Measurements from ENCODE around the gene TICAM2. TPM values are rescaled to one million over a fixed set of nuclear protein-coding genes. Genes with fewer than 3 reads are reported as not detected.

Gene TICAM2
- total and polyA plus RNA-seq, 4 donors, result 3.1 to 10.6 (median 5.9) TPM

DNA sequence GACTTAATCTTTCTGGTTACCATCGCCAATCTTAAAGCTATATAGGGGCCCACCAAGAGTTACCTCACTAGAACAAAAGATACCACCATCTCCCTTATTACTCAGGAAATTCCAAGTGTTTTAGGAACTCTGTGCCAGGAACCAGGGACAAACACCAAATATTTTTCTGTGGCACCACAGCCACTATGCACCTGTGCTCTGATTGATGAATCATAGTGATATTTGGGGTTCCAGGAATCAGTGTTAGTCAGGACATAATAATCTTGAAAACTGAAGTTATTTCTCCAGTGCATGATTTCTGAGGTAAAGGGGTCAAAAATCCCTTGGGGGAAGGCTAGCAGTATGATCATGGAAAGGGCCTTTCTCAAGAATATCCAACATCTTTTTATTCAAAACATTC, 33.7 kb upstream of the TICAM2 start:
- Histone ChIP-seq H3K27ac (ENCODE audit: low read depth in 1 of 2, low read length in 2 of 2) (no peak overlapping the region), H3K36me3 (ENCODE audit: control insufficient read depth in 1 of 2, insufficient read depth in 2 of 2, low read length in 1 of 2) (no peaks in the 10 kb centered on the region), H3K27me3 (ENCODE audit: control insufficient read depth in 1 of 2, insufficient read depth in 2 of 2, low read length in 1 of 2) (no peaks in the 10 kb centered on the region), H3K9me3 (ENCODE audit: control insufficient read depth, low read length) (no peaks in the 10 kb centered on the region), H3K4me3 (ENCODE audit: low read length in 2 of 2) (no peak overlapping the region), H3K4me1 (ENCODE audit: control insufficient read depth in 1 of 2, insufficient read depth in 2 of 2, low read length in 2 of 2) (no peaks in the 10 kb centered on the region)
- ATAC-seq (ENCODE audit: low FRiP score) (no peak), DNase-seq (no peak)
- intact Hi-C loops (cut with DNase I), result no loop called here
- WGBS, 2 donors, result 85 to 87% methylated on average over 1 of the region's 1 CpG

DNA sequence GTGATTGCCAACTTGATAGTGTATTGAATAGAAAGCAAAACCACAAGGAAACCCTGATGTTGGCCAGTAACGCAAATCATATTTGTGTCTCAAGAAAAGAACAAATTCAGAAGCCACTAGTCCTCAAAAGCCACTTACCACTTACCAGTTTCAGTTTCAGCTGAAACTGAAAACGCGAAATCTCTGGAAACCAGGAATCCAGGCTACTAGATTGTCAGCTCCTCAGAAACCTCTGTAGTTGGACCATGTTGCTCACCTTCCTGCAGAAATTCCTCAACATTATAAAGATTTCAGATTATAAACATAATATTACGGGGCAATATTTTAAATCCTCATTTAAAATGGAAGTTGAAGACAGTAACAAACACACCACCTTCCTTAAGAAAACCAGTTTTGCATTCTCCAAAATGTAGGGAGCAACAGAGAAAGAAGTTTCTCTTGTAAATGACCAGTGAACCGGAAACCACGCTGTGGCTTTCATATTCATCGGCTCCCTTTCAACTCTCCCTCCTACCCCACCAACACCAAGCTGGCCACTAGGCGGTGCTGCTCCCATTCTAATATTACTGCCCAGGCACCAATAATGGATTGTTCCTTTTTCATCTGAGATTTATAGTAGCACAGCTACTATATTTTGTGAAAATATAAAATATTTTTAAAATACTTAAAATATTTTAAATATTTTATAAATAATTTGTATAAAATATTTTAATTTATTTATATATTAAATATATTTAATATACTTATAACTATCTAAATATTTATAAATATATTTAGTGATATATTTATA, 32.3 kb upstream of the TICAM2 start:
- Histone ChIP-seq H3K36me3 (ENCODE audit: control insufficient read depth in 1 of 2, insufficient read depth in 2 of 2, low read length in 1 of 2) (no peaks in the 10 kb centered on the region), H3K4me3 (ENCODE audit: low read length in 2 of 2) (peak overlapping the region; percentile 20 to 60), H3K27me3 (ENCODE audit: control insufficient read depth in 1 of 2, insufficient read depth in 2 of 2, low read length in 1 of 2) (no peaks in the 10 kb centered on the region), H3K9me3 (ENCODE audit: control insufficient read depth, low read length) (no peaks in the 10 kb centered on the region), H3K4me1 (ENCODE audit: control insufficient read depth in 1 of 2, insufficient read depth in 2 of 2, low read length in 2 of 2) (no peaks in the 10 kb centered on the region), H3K27ac (ENCODE audit: low read depth in 1 of 2, low read length in 2 of 2) (peak overlapping the region in 1 of 2 donors; percentile 34)
- 4 to 8% methylated on average over 8 of the region's 8 CpGs for WGBS, 2 donors
- ATAC-seq (ENCODE audit: low FRiP score), result peak; percentile 93
- peak; percentile 93 to 96 for DNase-seq
- intact Hi-C loops (cut with DNase I), result loop anchor here in 1 of 2 donors (1.0 to 5.0 kb wide), 2 partner anchors 205 to 433 kb away; no protein-coding TSS in a partner anchor

DNA sequence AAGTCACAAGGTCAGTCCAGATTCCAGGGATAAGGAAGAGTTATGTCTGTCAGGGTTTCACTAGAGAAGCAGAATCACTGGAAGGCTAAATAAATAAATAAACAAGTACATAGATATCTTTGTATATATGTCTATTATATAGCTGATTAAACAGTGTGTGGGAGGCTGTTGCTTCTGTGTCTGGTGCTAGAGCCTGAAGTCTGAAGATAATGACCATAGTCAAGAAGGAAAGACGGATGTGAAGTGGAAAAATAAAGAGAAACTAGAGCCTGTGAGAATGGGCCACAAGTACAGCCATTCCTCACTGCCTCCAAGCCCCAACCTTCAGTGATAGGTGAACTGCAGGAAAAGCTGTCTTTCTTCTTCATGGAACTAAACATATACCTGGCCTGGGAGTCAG, 27.6 kb upstream of the TICAM2 start:
- Histone ChIP-seq H3K9me3 (ENCODE audit: control insufficient read depth, low read length) (no peaks in the 10 kb centered on the region), H3K4me1 (ENCODE audit: control insufficient read depth in 1 of 2, insufficient read depth in 2 of 2, low read length in 2 of 2) (peaks cover 0 to 2% of the 10 kb centered on the region in 2 donors), H3K27ac (ENCODE audit: low read depth in 1 of 2, low read length in 2 of 2) (no peak overlapping the region), H3K36me3 (ENCODE audit: control insufficient read depth in 1 of 2, insufficient read depth in 2 of 2, low read length in 1 of 2) (no peaks in the 10 kb centered on the region), H3K4me3 (ENCODE audit: low read length in 2 of 2) (no peak overlapping the region), H3K27me3 (ENCODE audit: control insufficient read depth in 1 of 2, insufficient read depth in 2 of 2, low read length in 1 of 2) (no peaks in the 10 kb centered on the region)
- ATAC-seq (ENCODE audit: low FRiP score) (no peak), DNase-seq (no peak)
- 76 to 94% methylated on average over 1 of the region's 1 CpG for WGBS, 2 donors
- intact Hi-C loops (cut with DNase I), result loop anchor here in 1 of 2 donors (5.0 to 10.0 kb wide), 3 partner anchors 85 to 437 kb away; partner anchors contain the start of genes CDO1 and FEM1C

DNA sequence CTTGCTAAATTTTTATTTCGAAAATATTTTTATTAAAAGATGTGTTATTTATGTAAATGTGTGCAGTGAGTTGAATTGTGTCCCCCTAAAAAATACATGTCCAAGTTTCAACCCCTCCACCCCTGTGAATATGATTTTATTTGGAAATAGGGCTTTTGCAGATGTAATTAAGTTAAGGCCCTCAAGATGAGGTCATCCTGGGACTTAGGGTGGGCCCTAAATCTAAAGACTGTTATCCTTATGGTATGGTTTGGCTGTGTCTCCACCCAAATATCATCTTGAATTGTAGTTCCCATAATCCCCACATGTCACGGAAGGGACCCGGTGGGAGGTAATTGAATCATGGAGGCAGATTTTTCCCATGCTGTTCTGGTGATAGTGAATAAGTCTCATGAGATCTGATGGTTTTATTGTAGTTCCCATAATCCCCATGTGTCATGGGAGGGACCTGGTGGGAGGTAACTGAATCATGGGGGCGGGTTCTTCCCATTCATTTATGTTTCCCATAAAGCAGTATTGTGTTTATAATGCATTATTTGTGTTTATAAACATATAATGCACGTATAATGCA, 25.1 kb upstream of the TICAM2 start:
- Histone ChIP-seq H3K9me3 (ENCODE audit: control insufficient read depth, low read length) (no peaks in the 10 kb centered on the region), H3K4me3 (ENCODE audit: low read length in 2 of 2) (no peak overlapping the region), H3K27ac (ENCODE audit: low read depth in 1 of 2, low read length in 2 of 2) (no peak overlapping the region), H3K4me1 (ENCODE audit: control insufficient read depth in 1 of 2, insufficient read depth in 2 of 2, low read length in 2 of 2) (peaks cover 0 to 16% of the 10 kb centered on the region in 2 donors), H3K36me3 (ENCODE audit: control insufficient read depth in 1 of 2, insufficient read depth in 2 of 2, low read length in 1 of 2) (no peaks in the 10 kb centered on the region), H3K27me3 (ENCODE audit: control insufficient read depth in 1 of 2, insufficient read depth in 2 of 2, low read length in 1 of 2) (no peaks in the 10 kb centered on the region)
- WGBS, 2 donors, result 90 to 94% methylated on average over 5 of the region's 5 CpGs
- DNase-seq (no peak), ATAC-seq (ENCODE audit: low FRiP score) (no peak)
- intact Hi-C loops (cut with DNase I), result loop anchor here in 1 of 2 donors (5.0 to 10.0 kb wide), 2 partner anchors 83 to 190 kb away; partner anchors contain the start of genes CDO1 and FEM1C

DNA sequence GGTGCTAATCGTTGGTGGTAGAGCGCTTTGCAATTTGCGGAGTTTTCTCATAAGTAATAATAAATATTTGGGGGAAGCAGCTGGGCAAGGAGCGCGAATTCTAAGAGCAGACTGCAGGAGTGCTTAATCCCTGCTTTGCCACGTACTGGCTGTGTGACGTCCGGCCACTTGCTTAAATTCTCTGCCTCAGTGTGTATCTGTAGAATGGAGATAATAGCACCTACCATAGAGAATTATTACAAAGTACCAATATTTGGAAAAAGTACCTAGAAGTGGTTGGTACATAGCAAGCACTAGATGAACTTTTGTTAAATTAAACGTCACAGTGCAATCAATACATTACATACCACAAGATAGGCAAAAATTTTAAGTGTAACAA, 24.2 kb upstream of the TICAM2 start:
- H3K9me3 ChIP-seq (ENCODE audit: control insufficient read depth, low read length), result no peaks in the 10 kb centered on the region
- no peaks in the 10 kb centered on the region for H3K27me3 ChIP-seq (ENCODE audit: control insufficient read depth in 1 of 2, insufficient read depth in 2 of 2, low read length in 1 of 2)
- ATAC-seq (ENCODE audit: low FRiP score) (peak; percentile 48), DNase-seq (no peak)
- 1% methylated on average over 9 of the region's 9 CpGs for WGBS, 2 donors
- H3K27ac ChIP-seq (ENCODE audit: low read depth in 1 of 2, low read length in 2 of 2), result peak overlapping the region; percentile 49 to 77
- H3K36me3 ChIP-seq (ENCODE audit: control insufficient read depth in 1 of 2, insufficient read depth in 2 of 2, low read length in 1 of 2), result no peaks in the 10 kb centered on the region
- intact Hi-C loops (cut with DNase I), result loop anchor here in 1 of 2 donors (5.0 to 10.0 kb wide), 2 partner anchors 82 to 191 kb away; partner anchors contain the start of genes CDO1 and FEM1C
- H3K4me3 ChIP-seq (ENCODE audit: low read length in 2 of 2), result peak overlapping the region; percentile 44 to 90
- H3K4me1 ChIP-seq (ENCODE audit: control insufficient read depth in 1 of 2, insufficient read depth in 2 of 2, low read length in 2 of 2), result peaks cover 1 to 18% of the 10 kb centered on the region in 2 donors

DNA sequence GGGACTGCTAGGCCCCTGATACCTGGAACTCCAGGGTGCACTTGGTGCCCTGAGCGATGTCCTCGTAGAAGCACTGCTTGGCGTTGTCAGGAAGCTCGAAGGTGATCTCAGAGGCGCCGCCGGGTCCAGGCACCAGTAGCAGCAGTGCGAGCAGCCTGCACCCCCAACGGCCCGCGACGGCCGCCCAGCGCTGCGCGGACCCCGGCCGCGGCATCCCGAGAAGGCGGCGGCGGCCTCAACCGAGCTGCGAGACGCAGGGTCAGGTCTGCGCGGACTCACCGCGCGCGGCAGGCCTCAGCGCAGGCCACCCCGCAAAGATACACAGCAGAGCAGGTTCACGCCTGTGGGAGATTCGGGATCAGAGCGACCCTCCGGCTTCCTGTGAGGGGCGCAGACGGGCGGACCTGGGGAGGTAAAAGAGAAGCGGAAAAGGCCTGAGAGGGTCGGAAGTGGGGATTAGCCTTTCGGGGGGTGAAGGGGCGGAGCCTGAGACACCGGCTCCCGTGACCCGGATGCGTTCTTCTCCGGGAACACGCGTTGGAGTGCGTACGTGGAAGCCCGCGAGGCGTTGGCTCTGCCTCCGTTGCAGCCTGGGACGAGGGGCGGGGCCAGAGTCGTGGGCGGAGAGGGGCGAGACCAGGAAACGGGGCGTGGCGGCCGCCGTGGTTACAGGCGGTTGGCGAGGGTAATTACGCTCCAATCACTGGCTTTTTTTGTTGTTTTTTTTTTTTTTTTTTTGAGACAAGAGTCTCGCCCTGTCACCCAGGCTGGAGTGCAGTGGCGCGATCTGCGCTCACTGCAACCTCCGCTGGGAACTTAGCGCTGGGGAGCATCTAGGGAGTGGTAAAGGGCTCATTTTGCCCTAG, 23.5 kb upstream of the TICAM2 start, which contains the start of gene TMED7:
Gene TMED7 (minus strand): TSS at position 458 of the 866 bp plus-strand sequence. CDS start 244 bp downstream, at position 214.
- Histone ChIP-seq H3K36me3 (ENCODE audit: control insufficient read depth in 1 of 2, insufficient read depth in 2 of 2, low read length in 1 of 2) (no peaks in the 10 kb centered on the region), H3K9me3 (ENCODE audit: control insufficient read depth, low read length) (no peaks in the 10 kb centered on the region), H3K27ac (ENCODE audit: low read depth in 1 of 2, low read length in 2 of 2) (peak within 1 kb of the TSS; percentile 77 to 81), H3K27me3 (ENCODE audit: control insufficient read depth in 1 of 2, insufficient read depth in 2 of 2, low read length in 1 of 2) (no peaks in the 10 kb centered on the region), H3K4me1 (ENCODE audit: control insufficient read depth in 1 of 2, insufficient read depth in 2 of 2, low read length in 2 of 2) (peaks cover 1 to 18% of the 10 kb centered on the region in 2 donors), H3K4me3 (ENCODE audit: low read length in 2 of 2) (peak within 1 kb of the TSS; percentile 88 to 90)
- ATAC-seq (ENCODE audit: low FRiP score) (peak; percentile 100), DNase-seq (peak; percentile 100)
- intact Hi-C loops (cut with DNase I), result loop anchor here in 1 of 2 donors (5.0 to 10.0 kb wide), 2 partner anchors 81 to 191 kb away; partner anchors contain the start of genes CDO1 and FEM1C
- WGBS, 2 donors, result 0 to 1% methylated on average over 74 to 77 of the region's 77 CpGs

DNA sequence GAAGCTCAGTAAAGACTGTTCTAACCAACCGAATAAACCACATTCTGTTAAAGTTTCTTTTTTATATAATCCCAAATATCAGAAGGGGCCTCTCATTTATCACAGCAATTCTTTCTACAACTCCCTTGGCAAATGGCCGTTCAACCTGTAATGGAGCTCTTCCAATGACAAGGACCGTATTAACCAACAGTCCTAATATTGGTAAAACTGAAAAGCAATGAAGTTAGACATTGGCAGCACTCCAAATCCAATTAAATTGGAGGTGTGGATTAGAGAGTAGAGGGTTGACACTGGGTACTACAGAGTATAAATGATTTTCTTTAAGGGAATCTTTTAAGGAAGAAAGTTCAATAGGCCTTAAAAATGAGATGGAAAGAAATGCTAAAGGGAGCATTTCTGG, 22.7 kb upstream of the TICAM2 start:
- peak overlapping the region; percentile 61 to 88 for H3K4me3 ChIP-seq (ENCODE audit: low read length in 2 of 2)
- WGBS, 2 donors, result 8 to 14% methylated on average over 3 of the region's 3 CpGs
- H3K27ac ChIP-seq (ENCODE audit: low read depth in 1 of 2, low read length in 2 of 2), result peak overlapping the region in 1 of 2 donors; percentile 43
- DNase-seq (no peak), ATAC-seq (ENCODE audit: low FRiP score) (no peak)
- H3K9me3 ChIP-seq (ENCODE audit: control insufficient read depth, low read length), result no peaks in the 10 kb centered on the region
- intact Hi-C loops (cut with DNase I), result loop anchor here in 1 of 2 donors (5.0 to 10.0 kb wide), 2 partner anchors 80 to 192 kb away; partner anchors contain the start of genes CDO1 and FEM1C
- H3K36me3 ChIP-seq (ENCODE audit: control insufficient read depth in 1 of 2, insufficient read depth in 2 of 2, low read length in 1 of 2), result no peaks in the 10 kb centered on the region
- peaks cover 1 to 18% of the 10 kb centered on the region in 2 donors for H3K4me1 ChIP-seq (ENCODE audit: control insufficient read depth in 1 of 2, insufficient read depth in 2 of 2, low read length in 2 of 2)
- H3K27me3 ChIP-seq (ENCODE audit: control insufficient read depth in 1 of 2, insufficient read depth in 2 of 2, low read length in 1 of 2), result no peaks in the 10 kb centered on the region

DNA sequence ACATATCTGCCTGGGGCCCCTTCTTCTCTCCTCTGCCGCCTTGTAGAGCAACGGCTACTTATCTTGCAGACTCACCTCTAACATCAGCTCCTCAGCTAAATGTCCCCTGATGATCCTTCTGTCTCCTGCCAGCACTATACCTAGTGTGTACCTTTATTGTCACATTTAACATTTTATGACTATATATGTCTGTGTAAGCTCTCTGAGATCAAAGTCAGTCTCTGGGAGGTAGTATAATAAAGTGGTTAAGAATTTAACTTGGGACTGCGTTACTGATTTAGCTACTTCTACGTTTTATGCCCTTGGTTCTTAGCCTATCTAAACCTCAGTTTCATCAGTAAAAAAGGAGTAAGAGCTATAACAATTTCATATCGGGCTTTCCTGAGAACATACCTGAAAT, 21.4 kb upstream of the TICAM2 start:
- Histone ChIP-seq H3K4me1 (ENCODE audit: control insufficient read depth in 1 of 2, insufficient read depth in 2 of 2, low read length in 2 of 2) (peaks cover 1 to 18% of the 10 kb centered on the region in 2 donors), H3K9me3 (ENCODE audit: control insufficient read depth, low read length) (no peaks in the 10 kb centered on the region), H3K27ac (ENCODE audit: low read depth in 1 of 2, low read length in 2 of 2) (no peak overlapping the region), H3K4me3 (ENCODE audit: low read length in 2 of 2) (peak overlapping the region; percentile 24 to 88), H3K27me3 (ENCODE audit: control insufficient read depth in 1 of 2, insufficient read depth in 2 of 2, low read length in 1 of 2) (no peaks in the 10 kb centered on the region), H3K36me3 (ENCODE audit: control insufficient read depth in 1 of 2, insufficient read depth in 2 of 2, low read length in 1 of 2) (no peaks in the 10 kb centered on the region)
- ATAC-seq (ENCODE audit: low FRiP score), result no peak
- DNase-seq, result no peak
- WGBS, 2 donors, result 18 to 23% methylated on average over 5 of the region's 5 CpGs
- intact Hi-C loops (cut with DNase I), result loop anchor here in 1 of 2 donors (10.0 kb wide), 1 partner anchor 79 kb away; the partner anchor contains the start of gene FEM1C
